K562 (cell line): Measurements from ENCODE around the gene SPAG7. TPM values are rescaled to one million over a fixed set of nuclear protein-coding genes. Genes with fewer than 3 reads are reported as not detected.
A peak's percentile ranks its signal among the peaks of the same experiment; 100 is the strongest.

Source experiments
- CSDE1 ChIP-seq, 2 experiments: fragments of 450-650 bp; IDR thresholded peaks; 2 replicates each; pipeline ENCODE4 v1.6.1; 2016; ENCODE audit warnings: mild to moderate bottlenecking in 1 of 2
- GATAD2A ChIP-seq: fragments of 450-650 bp; IDR thresholded peaks from 2 replicates; pipeline ENCODE4 v1.6.1; 2017
- KDM4B ChIP-seq, 2 experiments: fragments of 450-650 bp in 1 of 2; sonication (generic) in 1 of 2; IDR thresholded peaks; 2 replicates each; pipeline ENCODE4 v1.6.1; 2016 to 2017; ENCODE audit warnings: borderline replicate concordance in 2 of 2, antibody characterized with exemption in 1 of 2, low read depth in 1 of 2, mild to moderate bottlenecking in 1 of 2
- KDM5B ChIP-seq: fragments of 200-600 bp; sonication (generic); IDR thresholded peaks from 2 replicates; pipeline ENCODE4 v1.6.1; 2012; ENCODE audit warnings: low read depth, mild to moderate bottlenecking, moderate library complexity, low read length, control low read depth, inconsistent platforms; ENCODE audit not compliant: insufficient replicate concordance
- MBD2 ChIP-seq: sonication (generic); IDR thresholded peaks from 2 replicates; pipeline ENCODE4 v1.6.1; 2016; ENCODE audit warnings: low read depth, borderline replicate concordance
- TAF9B ChIP-seq: fragments of 450-650 bp; IDR thresholded peaks from 2 replicates; pipeline ENCODE4 v1.6.1; 2018; ENCODE audit warnings: mild to moderate bottlenecking; ENCODE audit not compliant: partially characterized antibody
- ZBED1 ChIP-seq: IDR thresholded peaks from 2 replicates; pipeline ENCODE4 v1.6.1; 2014
- ZNF175 ChIP-seq: fragments of 200-800 bp; sonication (Bioruptor generic); IDR thresholded peaks from 2 replicates; pipeline ENCODE4 v1.6.1; 2016; ENCODE audit warnings: low read depth, mild to moderate bottlenecking, missing genetic modification characterization, missing compliant biosample characterization
- polyA plus RNA-seq, 8 experiments: library from polyadenylated mRNA; depleted of rRNA in 4 of 8; stranded (reverse) in 5 of 8; unstranded in 3 of 8; fragments of >200 nt; fragmentation: Nextera tagmentation in 2 of 8; fragmentation: Illumina TruSeq in 1 of 8; extraction: Ambion mirVana in 2 of 8; extraction: Trizol in 1 of 8; gene quantifications; 2 replicates each; pipeline versions ENCODE4 v1.2.1 to v1.2.3, GENCODE V29; 2011 to 2014; ENCODE audit warnings: inconsistent platforms in 1 of 8, missing spikeins in 1 of 8
- total RNA-seq, 7 experiments: library from RNA; depleted of rRNA in 6 of 7; stranded (reverse); fragments of >200 nt in 6 of 7; fragmentation: Illumina TruSeq in 2 of 7; extraction: Trizol in 2 of 7; gene quantifications; 2 replicates each; pipeline versions ENCODE4 v1.2.1 to v1.2.3, GENCODE V29; 2011 to 2021; ENCODE audit warnings: low replicate concordance in 1 of 7
- TF ChIP-seq, protein P1 (sequence below), 2 experiments: fragments of 450-650 bp in 1 of 2; sonication (generic) in 1 of 2; formaldehyde crosslinking in 1 of 2; IDR thresholded peaks; 2 replicates each; pipeline versions ENCODE4 v1.7.1 to v1.9.0; 2016 to 2022; ENCODE audit warnings: inconsistent platforms in 1 of 2, mild to moderate bottlenecking in 1 of 2, missing genetic modification reagents in 1 of 2
- TF ChIP-seq, protein P2 (sequence below): IDR thresholded peaks from 2 replicates; pipeline ENCODE4 v1.6.1; 2014; ENCODE audit warnings: antibody characterized with exemption

SPAG7 gene
- total and polyA plus RNA-seq, 9 of the 15 experiments (the other 6 are each of a cell fraction or from before 2014, with no cell fraction given) = 5.6 to 53.5 (median 36.3) TPM

DNA sequence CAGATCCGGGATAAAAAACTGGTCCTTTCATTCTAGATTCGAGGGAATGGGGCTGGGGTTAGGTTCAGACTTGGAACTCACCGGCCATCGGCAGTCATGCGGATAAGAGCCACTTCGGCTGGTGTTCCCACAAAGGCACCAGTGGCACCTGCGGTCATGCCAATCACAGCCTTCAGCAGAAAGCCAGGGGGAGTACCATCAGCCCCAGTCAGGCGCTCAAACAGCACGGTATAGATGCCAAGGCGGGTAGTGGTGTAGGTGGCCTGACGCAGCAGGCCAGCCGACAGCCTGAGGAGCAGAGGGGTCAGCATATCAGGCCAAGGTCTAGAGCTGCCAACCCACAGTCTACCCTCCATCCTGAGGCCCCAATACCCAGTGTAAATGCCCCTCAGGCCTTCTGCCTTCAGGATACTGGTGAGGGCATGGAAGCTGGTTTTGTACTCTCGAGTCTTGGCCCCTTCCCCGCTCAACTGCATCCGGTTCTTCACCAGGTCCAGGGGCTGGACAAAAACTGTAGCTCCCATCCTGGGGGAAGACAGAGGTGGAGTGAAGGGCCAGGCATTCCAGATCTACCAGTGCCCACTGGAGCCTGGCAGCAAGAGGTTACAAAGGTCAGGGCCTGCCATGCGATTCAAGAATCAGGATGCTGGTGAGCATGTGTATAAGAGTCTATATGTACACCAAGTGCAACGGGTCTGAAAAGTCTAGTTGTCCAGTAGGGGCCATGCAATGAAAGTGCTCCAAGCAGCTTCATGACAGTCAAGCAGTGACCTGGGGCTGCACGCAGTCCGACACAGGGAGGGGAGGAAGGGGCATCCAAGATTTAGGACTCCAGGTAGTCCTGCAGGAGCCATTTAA lies 28.7 kb downstream of the SPAG7 start (continued):
- TF ChIP-seq, protein P1, sequence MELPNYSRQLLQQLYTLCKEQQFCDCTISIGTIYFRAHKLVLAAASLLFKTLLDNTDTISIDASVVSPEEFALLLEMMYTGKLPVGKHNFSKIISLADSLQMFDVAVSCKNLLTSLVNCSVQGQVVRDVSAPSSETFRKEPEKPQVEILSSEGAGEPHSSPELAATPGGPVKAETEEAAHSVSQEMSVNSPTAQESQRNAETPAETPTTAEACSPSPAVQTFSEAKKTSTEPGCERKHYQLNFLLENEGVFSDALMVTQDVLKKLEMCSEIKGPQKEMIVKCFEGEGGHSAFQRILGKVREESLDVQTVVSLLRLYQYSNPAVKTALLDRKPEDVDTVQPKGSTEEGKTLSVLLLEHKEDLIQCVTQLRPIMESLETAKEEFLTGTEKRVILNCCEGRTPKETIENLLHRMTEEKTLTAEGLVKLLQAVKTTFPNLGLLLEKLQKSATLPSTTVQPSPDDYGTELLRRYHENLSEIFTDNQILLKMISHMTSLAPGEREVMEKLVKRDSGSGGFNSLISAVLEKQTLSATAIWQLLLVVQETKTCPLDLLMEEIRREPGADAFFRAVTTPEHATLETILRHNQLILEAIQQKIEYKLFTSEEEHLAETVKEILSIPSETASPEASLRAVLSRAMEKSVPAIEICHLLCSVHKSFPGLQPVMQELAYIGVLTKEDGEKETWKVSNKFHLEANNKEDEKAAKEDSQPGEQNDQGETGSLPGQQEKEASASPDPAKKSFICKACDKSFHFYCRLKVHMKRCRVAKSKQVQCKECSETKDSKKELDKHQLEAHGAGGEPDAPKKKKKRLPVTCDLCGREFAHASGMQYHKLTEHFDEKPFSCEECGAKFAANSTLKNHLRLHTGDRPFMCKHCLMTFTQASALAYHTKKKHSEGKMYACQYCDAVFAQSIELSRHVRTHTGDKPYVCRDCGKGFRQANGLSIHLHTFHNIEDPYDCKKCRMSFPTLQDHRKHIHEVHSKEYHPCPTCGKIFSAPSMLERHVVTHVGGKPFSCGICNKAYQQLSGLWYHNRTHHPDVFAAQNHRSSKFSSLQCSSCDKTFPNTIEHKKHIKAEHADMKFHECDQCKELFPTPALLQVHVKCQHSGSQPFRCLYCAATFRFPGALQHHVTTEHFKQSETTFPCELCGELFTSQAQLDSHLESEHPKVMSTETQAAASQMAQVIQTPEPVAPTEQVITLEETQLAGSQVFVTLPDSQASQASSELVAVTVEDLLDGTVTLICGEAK (IDR thresholded peaks at IDR 0.05) = 0 out of 2 replicates have a peak, but pooled peaks have one; percentile 28
- TF ChIP-seq, protein P1 (CRISPR knock-in tag; IDR thresholded peaks at IDR 0.05) = no peak
- TF ChIP-seq ZNF175 (CRISPR knock-in tag) (no peak), GATAD2A (no peak), ZBED1 (no peak), CSDE1 (IDR thresholded peaks at IDR 0.05) (no peak), MBD2 (no peak), KDM4B (IDR thresholded peaks at IDR 0.05; ENCODE audit: borderline replicate concordance in 2 of 2, low read depth in 1 of 2) (no peak), KDM5B (peak; percentile 9), TAF9B (no peak)
- TF ChIP-seq, protein P2, sequence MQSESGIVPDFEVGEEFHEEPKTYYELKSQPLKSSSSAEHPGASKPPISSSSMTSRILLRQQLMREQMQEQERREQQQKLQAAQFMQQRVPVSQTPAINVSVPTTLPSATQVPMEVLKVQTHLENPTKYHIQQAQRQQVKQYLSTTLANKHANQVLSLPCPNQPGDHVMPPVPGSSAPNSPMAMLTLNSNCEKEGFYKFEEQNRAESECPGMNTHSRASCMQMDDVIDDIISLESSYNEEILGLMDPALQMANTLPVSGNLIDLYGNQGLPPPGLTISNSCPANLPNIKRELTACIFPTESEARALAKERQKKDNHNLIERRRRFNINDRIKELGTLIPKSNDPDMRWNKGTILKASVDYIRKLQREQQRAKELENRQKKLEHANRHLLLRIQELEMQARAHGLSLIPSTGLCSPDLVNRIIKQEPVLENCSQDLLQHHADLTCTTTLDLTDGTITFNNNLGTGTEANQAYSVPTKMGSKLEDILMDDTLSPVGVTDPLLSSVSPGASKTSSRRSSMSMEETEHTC = no peak
